Measurements from ENCODE around the gene SMURF1.

- TF ChIP-seq CTCF (IDR thresholded peaks at IDR 0.05) = no peak
- TF ChIP-seq POLR2A (IDR thresholded peaks at IDR 0.05) = no peak
Measured at GRCh38 chr7:99098286-99098823, 45.6 kb downstream of the SMURF1 start.
